Endodermal cell (in vitro differentiated cells): ENCODE measurements around the gene SMPD2. TPM values are rescaled to one million over a fixed set of nuclear protein-coding genes. Genes with fewer than 3 reads are reported as not detected.

Experiments used
- DNase-seq: peaks from one replicate; pipeline ENCODE4 v3.0.0-alpha.2; 2017
- H3K27ac ChIP-seq: 2 replicates; pipeline ENCODE4 v1.5.1; 2013; ENCODE audit warnings: mild to moderate bottlenecking, low read depth, low read length, moderate library complexity
- H3K27me3 ChIP-seq: 2 replicates; pipeline ENCODE4 v1.6.1; 2013; ENCODE audit warnings: mild to moderate bottlenecking, low read length, moderate library complexity; ENCODE audit not compliant: insufficient read depth, control insufficient read depth, poor library complexity, severe bottlenecking
- H3K36me3 ChIP-seq: 2 replicates; pipeline ENCODE4 v1.7.0; 2013; ENCODE audit warnings: mild to moderate bottlenecking, low read length, moderate library complexity; ENCODE audit not compliant: control insufficient read depth, insufficient read depth
- H3K4me1 ChIP-seq: one replicate; pipeline ENCODE4 v1.7.0; 2013; ENCODE audit warnings: low read length; ENCODE audit not compliant: control insufficient read depth, insufficient read depth
- H3K4me3 ChIP-seq: 2 replicates; pipeline ENCODE4 v1.5.1; 2013; ENCODE audit warnings: mild to moderate bottlenecking, low read length, moderate library complexity
- H3K9ac ChIP-seq: 2 replicates; pipeline ENCODE4 v1.6.1; 2013; ENCODE audit warnings: mild to moderate bottlenecking, low read length, moderate library complexity; ENCODE audit not compliant: poor library complexity, severe bottlenecking; ENCODE audit errors: extremely low read depth
- H3K9me3 ChIP-seq: 2 replicates; pipeline ENCODE4 v1.6.1; 2013; ENCODE audit warnings: mild to moderate bottlenecking, low read length, moderate library complexity; ENCODE audit not compliant: control insufficient read depth
- H3K27ac Mint-ChIP-seq: 2 replicates; pipeline ENCODE4 v1.8.0; 2020; ENCODE audit warnings: mixed read lengths
- H3K27me3 Mint-ChIP-seq: 2 replicates; pipeline ENCODE4 v1.8.0; 2021; ENCODE audit warnings: mild to moderate bottlenecking, mixed read lengths; ENCODE audit not compliant: insufficient read depth
- H3K36me3 Mint-ChIP-seq: 2 replicates; pipeline ENCODE4 v1.8.0; 2020; ENCODE audit warnings: low read depth, mixed read lengths
- H3K4me1 Mint-ChIP-seq: 2 replicates; pipeline ENCODE4 v1.8.0; 2020; ENCODE audit warnings: mixed read lengths
- H3K4me3 Mint-ChIP-seq: 2 replicates; pipeline ENCODE4 v1.8.0; 2020; ENCODE audit warnings: mild to moderate bottlenecking, moderate library complexity, mixed read lengths
- H3K9me3 Mint-ChIP-seq: 2 replicates; pipeline ENCODE4 v1.8.0; 2020; ENCODE audit warnings: mild to moderate bottlenecking, mixed read lengths
- CTCF ChIP-seq: fragments of 200-600 bp; sonication (generic); conservative IDR thresholded peaks from 2 replicates; pipeline ENCODE4 v1.5.0; 2021; ENCODE audit warnings: antibody characterized with exemption, mild to moderate bottlenecking
- WGBS, 2 experiments: methylation state at CpG; one replicate each; pipeline versions ENCODE4 v1.1.5 to v1.1.7; 2013; ENCODE audit warnings: missing lambda C conversion rate in 2 of 2, mixed read lengths in 1 of 2; ENCODE audit not compliant: insufficient coverage in 1 of 2, insufficient read length in 1 of 2; 5-methylcytosine and 5-hydroxymethylcytosine counted together
- total RNA-seq, 2 donors: library from RNA; stranded (reverse); fragmentation: NEBNext Ultra II Directional in 1 of 2; extraction: Animal tissue kit (Norgen Biotek cat#: 25700) in 1 of 2; gene quantifications; 2 replicates in 1 of 2; 3 replicates in 1 of 2; pipeline ENCODE4 v1.2.1, GENCODE V29; 2021

SMPD2 gene
- total RNA-seq, 2 donors from 2014 or later, result 11.1 to 12.0 TPM

GRCh38 chr6:109451376-109451775 lies 10.9 kb downstream of the SMPD2 start:
- no peak overlapping the region for H3K4me3 ChIP-seq
- no peaks in the 10 kb centered on the region for H3K4me1 ChIP-seq
- Mint-ChIP-seq H3K4me3 (no peak overlapping the region), H3K27ac (no peak overlapping the region), H3K9me3 (no peaks in the 10 kb centered on the region), H3K27me3 (peaks cover 21% of the 10 kb centered on the region), H3K4me1 (peaks cover 2% of the 10 kb centered on the region), H3K36me3 (peaks cover 4% of the 10 kb centered on the region)
- peaks cover 11% of the 10 kb centered on the region for H3K27me3 ChIP-seq
- 93 to 100% methylated on average over 2 to 7 of the region's 7 CpGs for WGBS, 2 experiments
- no peak for TF ChIP-seq CTCF
- no peak for DNase-seq
- no peak overlapping the region for H3K9ac ChIP-seq
- H3K36me3 ChIP-seq, result no peaks in the 10 kb centered on the region
- no peaks in the 10 kb centered on the region for H3K9me3 ChIP-seq
- H3K27ac ChIP-seq, result no peak overlapping the region

- H3K9me3 Mint-ChIP-seq, result no peaks in the 10 kb centered on the region
Observed at GRCh38 chr6:109452181-109452580, 11.7 kb downstream of the SMPD2 start.

GRCh38 chr6:109453156-109453555 lies 12.6 kb downstream of the SMPD2 start:
- Mint-ChIP-seq H3K4me3 (no peak overlapping the region), H3K9me3 (no peaks in the 10 kb centered on the region), H3K4me1 (peaks cover 18% of the 10 kb centered on the region), H3K36me3 (peaks cover 1% of the 10 kb centered on the region), H3K27me3 (peaks cover 38% of the 10 kb centered on the region), H3K27ac (no peak overlapping the region)
- H3K9me3 ChIP-seq, result no peaks in the 10 kb centered on the region
- H3K36me3 ChIP-seq, result no peaks in the 10 kb centered on the region
- no peak overlapping the region for H3K4me3 ChIP-seq
- H3K27me3 ChIP-seq, result peaks cover 29% of the 10 kb centered on the region
- WGBS, 2 experiments, result 94 to 100% methylated on average over 2 of the region's 2 CpGs
- no peak overlapping the region for H3K9ac ChIP-seq
- no peak for DNase-seq
- no peaks in the 10 kb centered on the region for H3K4me1 ChIP-seq
- no peak overlapping the region for H3K27ac ChIP-seq
- no peak for TF ChIP-seq CTCF

More at GRCh38 chr6:109452181-109452580, 11.7 kb downstream of the SMPD2 start:
- Histone ChIP-seq H3K9me3 (no peaks in the 10 kb centered on the region), H3K27me3 (peaks cover 19% of the 10 kb centered on the region), H3K27ac (no peak overlapping the region), H3K9ac (no peak overlapping the region), H3K4me1 (no peaks in the 10 kb centered on the region), H3K4me3 (no peak overlapping the region), H3K36me3 (no peaks in the 10 kb centered on the region)
- no peak for TF ChIP-seq CTCF
- Mint-ChIP-seq H3K36me3 (no peaks in the 10 kb centered on the region), H3K4me3 (no peak overlapping the region), H3K27me3 (peaks cover 29% of the 10 kb centered on the region), H3K4me1 (peaks cover 9% of the 10 kb centered on the region), H3K27ac (no peak overlapping the region)
- no peak for DNase-seq
- WGBS, 2 experiments, result 88 to 90% methylated on average over 7 to 9 of the region's 9 CpGs
